ENCODE measurements around the gene PCDH1. TPM values are rescaled to one million over a fixed set of nuclear protein-coding genes. Genes with fewer than 3 reads are reported as not detected.

Gene PCDH1
- total RNA-seq, 4 donors from 2014 or later: 23.0 to 52.8 (median 30.9) TPM

DNA sequence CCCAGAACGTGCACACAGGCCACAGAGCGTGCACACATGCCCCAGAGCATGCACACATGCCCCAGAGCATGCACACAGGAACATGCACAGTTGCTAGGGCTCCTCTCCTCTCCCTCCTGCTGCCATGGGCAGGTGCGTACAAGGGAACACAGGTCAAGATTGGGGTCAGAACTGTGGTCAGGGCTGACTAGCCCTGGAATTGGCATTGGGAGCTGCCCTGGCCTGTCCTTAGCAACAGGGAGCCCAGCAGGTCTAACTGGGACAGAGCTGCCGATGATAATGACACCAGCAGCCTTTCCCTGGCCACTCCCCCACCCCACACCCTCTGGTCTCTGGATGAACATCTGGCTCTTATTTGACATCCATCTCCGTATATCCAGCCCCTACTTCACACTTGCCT lies 8.0 kb downstream of the PCDH1 start:
- Histone ChIP-seq H3K36me3 (peaks cover 0 to 15% of the 10 kb centered on the region in 2 donors), H3K4me3 (no peak overlapping the region), H3K27ac (no peak overlapping the region), H3K27me3 (peaks cover 61% of the 10 kb centered on the region), H3K4me1 (peaks cover 0 to 30% (median 0%) of the 10 kb centered on the region in 3 donors), H3K9me3 (no peaks in the 10 kb centered on the region)
- no peak for ATAC-seq
- TF ChIP-seq POLR2AphosphoS5 (IDR thresholded peaks at IDR 0.05): no peak
- 25 to 57% methylated on average over 1 to 2 of the region's 5 CpGs for WGBS, 2 donors (ENCODE audit: low coverage in 1 of 2)

DNA sequence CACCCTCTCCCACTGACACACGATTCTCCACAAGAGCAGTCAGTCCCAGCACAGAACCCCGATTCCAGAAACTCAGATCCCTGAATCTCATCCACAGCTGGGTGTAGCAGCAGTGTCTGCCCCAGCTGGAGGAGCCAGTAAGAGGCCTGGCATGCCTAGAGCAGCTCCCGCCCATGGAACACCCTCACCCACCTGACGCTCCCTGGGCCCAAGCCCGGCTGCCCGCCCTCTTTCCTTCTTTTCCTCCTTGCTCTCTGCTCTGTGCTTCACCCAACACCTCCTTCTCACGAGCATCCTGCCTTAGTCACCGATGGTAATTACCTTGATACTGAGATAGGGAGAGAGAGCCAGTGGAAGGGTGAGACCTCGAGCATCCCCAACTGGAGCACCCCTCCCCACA lies 8.7 kb downstream of the PCDH1 start:
- 39% methylated on average over 2 of the region's 9 CpGs; no CpG with 5 or more reads in 1 of the 2 donors for WGBS, 2 donors (ENCODE audit: low coverage in 1 of 2)

DNA sequence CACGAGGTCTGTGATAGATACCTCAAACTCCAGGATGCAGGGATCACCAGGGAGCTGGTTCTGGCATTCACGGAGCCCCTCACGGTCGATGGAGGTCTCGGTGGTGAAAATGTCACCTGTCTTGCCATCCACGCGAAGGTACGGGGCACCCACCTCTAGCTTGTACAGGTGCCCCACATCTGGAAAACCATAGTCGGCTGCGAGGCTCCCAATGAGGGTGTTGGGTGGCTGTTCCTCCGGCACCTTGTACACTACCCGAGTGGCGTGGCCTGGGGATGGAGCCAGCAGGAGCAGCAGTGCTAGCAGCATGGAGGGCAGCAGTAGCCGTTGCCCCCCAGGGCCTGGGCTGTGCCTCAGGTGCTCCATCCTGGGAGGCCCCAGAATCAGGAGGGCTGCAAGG lies 9.2 kb downstream of the PCDH1 start:
- no CpG with 5 or more reads among the region's 14 CpGs for WGBS, 2 donors (ENCODE audit: low coverage in 1 of 2)
- no peak overlapping the region for H3K4me3 ChIP-seq
- peaks cover 49% of the 10 kb centered on the region for H3K27me3 ChIP-seq
- no peak for ATAC-seq
- peaks cover 0 to 22% (median 0%) of the 10 kb centered on the region in 3 donors for H3K4me1 ChIP-seq
- H3K27ac ChIP-seq: no peak overlapping the region
- H3K9me3 ChIP-seq: no peaks in the 10 kb centered on the region
- TF ChIP-seq, protein P1, sequence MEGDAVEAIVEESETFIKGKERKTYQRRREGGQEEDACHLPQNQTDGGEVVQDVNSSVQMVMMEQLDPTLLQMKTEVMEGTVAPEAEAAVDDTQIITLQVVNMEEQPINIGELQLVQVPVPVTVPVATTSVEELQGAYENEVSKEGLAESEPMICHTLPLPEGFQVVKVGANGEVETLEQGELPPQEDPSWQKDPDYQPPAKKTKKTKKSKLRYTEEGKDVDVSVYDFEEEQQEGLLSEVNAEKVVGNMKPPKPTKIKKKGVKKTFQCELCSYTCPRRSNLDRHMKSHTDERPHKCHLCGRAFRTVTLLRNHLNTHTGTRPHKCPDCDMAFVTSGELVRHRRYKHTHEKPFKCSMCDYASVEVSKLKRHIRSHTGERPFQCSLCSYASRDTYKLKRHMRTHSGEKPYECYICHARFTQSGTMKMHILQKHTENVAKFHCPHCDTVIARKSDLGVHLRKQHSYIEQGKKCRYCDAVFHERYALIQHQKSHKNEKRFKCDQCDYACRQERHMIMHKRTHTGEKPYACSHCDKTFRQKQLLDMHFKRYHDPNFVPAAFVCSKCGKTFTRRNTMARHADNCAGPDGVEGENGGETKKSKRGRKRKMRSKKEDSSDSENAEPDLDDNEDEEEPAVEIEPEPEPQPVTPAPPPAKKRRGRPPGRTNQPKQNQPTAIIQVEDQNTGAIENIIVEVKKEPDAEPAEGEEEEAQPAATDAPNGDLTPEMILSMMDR (IDR thresholded peaks at IDR 0.05): no peak
- TF ChIP-seq POLR2A (IDR thresholded peaks at IDR 0.05) (no peak), EP300 (IDR thresholded peaks at IDR 0.05) (no peak), POLR2AphosphoS5 (IDR thresholded peaks at IDR 0.05) (no peak)
- peaks cover 0 to 27% of the 10 kb centered on the region in 2 donors for H3K36me3 ChIP-seq

More for the DNA sequence above, 8.7 kb downstream of the PCDH1 start:
- Histone ChIP-seq H3K36me3 (peaks cover 0 to 23% of the 10 kb centered on the region in 2 donors), H3K4me1 (peaks cover 0 to 26% (median 0%) of the 10 kb centered on the region in 3 donors), H3K27ac (no peak overlapping the region), H3K4me3 (no peak overlapping the region), H3K9me3 (no peaks in the 10 kb centered on the region), H3K27me3 (peaks cover 54% of the 10 kb centered on the region)
- no peak for ATAC-seq
- TF ChIP-seq, protein P1 (IDR thresholded peaks at IDR 0.05): no peak
- TF ChIP-seq POLR2A (IDR thresholded peaks at IDR 0.05) (no peak), EP300 (IDR thresholded peaks at IDR 0.05) (no peak), POLR2AphosphoS5 (IDR thresholded peaks at IDR 0.05) (no peak)

DNA sequence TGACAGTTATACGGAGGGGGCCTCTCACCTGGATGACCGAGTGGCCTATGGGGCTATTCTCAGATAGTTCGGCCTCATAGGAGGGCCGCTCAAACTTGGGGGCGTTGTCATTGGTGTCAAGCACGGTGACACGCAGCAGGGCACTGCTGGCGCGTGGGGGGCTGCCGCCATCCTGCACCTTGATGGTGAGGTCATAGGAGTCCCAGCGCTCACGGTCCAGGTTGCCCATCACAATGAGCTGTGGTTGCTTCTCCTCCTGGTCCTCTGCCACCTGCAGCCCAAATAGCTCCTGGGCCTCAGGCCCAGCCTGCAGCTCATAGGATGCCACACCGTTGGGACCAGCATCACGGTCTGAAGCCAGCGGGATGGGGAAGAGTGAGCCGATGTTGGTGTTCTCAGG lies 9.7 kb downstream of the PCDH1 start:
- TF ChIP-seq POLR2A (IDR thresholded peaks at IDR 0.05) (no peak), EP300 (IDR thresholded peaks at IDR 0.05) (no peak), POLR2AphosphoS5 (IDR thresholded peaks at IDR 0.05) (no peak)
- TF ChIP-seq, protein P1 (IDR thresholded peaks at IDR 0.05): no peak
- peaks cover 0 to 18% (median 0%) of the 10 kb centered on the region in 3 donors for H3K4me1 ChIP-seq
- no peak for ATAC-seq
- H3K9me3 ChIP-seq: no peaks in the 10 kb centered on the region
- H3K36me3 ChIP-seq: peaks cover 0 to 32% of the 10 kb centered on the region in 2 donors
- 80% methylated on average over 2 of the region's 16 CpGs; no CpG with 5 or more reads in 1 of the 2 donors for WGBS, 2 donors (ENCODE audit: low coverage in 1 of 2)
- H3K27me3 ChIP-seq: peaks cover 44% of the 10 kb centered on the region
- no peak overlapping the region for H3K27ac ChIP-seq
- H3K4me3 ChIP-seq: no peak overlapping the region

DNA sequence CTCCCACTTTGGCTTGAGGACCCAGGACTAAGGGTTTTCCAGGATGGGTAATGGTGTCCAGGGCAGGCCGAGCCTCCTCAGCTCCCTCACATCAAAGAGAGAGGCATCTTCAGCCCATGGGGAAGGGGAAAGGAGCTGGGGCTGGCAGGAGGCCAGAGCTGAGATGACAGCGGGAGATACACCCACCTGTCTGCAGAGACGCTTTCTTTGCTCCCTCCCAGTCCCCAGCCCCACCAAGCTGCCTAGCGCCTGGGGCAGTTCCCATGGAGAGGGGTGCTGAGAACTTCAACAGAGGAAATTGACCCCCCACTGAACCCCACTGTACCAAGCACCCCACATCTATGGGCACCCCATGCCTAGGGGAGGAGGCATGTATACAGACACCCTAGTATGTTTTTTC lies 10.6 kb downstream of the PCDH1 start:
- Histone ChIP-seq H3K4me1 (peaks cover 0 to 18% (median 0%) of the 10 kb centered on the region in 3 donors), H3K27ac (no peak overlapping the region), H3K4me3 (no peak overlapping the region), H3K36me3 (peaks cover 0 to 41% of the 10 kb centered on the region in 2 donors), H3K9me3 (no peaks in the 10 kb centered on the region), H3K27me3 (peaks cover 36% of the 10 kb centered on the region)
- no peak for ATAC-seq
- TF ChIP-seq POLR2AphosphoS5 (IDR thresholded peaks at IDR 0.05) (no peak), EP300 (IDR thresholded peaks at IDR 0.05) (no peak), POLR2A (IDR thresholded peaks at IDR 0.05) (no peak)
- TF ChIP-seq, protein P1 (IDR thresholded peaks at IDR 0.05): no peak
- WGBS, 2 donors (ENCODE audit: low coverage in 1 of 2): 44 to 60% methylated on average over 3 of the region's 4 CpGs

Measured in gastroesophageal sphincter (tissue), 4 donors.